ENCODE measurements around the gene NCKAP5.

The NCKAP5 gene

GRCh38 chr2:132975193-132976105 is 592.8 kb downstream of the NCKAP5 start:
- DNase-seq: no peak
- intact Hi-C loops (cut with DNase I): no loop called here

GRCh38 chr2:132974467-132975095 is 593.7 kb downstream of the NCKAP5 start:
- intact Hi-C loops (cut with DNase I): no loop called here
- no peak for DNase-seq

GRCh38 chr2:132971310-132972061 is 596.8 kb downstream of the NCKAP5 start:
- DNase-seq: no peak
- intact Hi-C loops (cut with DNase I): no loop called here

GRCh38 chr2:132969371-132969985 is 598.8 kb downstream of the NCKAP5 start:
- intact Hi-C loops (cut with DNase I): no loop called here
- DNase-seq: no peak

- no peak for DNase-seq
- intact Hi-C loops (cut with DNase I): no loop called here
Measured at GRCh38 chr2:132965460-132965859, 602.8 kb downstream of the NCKAP5 start.

GRCh38 chr2:132963161-132963560 is 605.1 kb downstream of the NCKAP5 start:
- no peak for DNase-seq

GRCh38 chr2:132958887-132959286 is 609.4 kb downstream of the NCKAP5 start:
- intact Hi-C loops (cut with DNase I): no loop called here
- no peak for DNase-seq

More at GRCh38 chr2:132963161-132963560, 605.1 kb downstream of the NCKAP5 start:
- intact Hi-C loops (cut with DNase I): no loop called here

GRCh38 chr2:132955871-132956615 is 612.2 kb downstream of the NCKAP5 start:
- intact Hi-C loops (cut with DNase I): no loop called here
- DNase-seq: no peak

- intact Hi-C loops (cut with DNase I): no loop called here
- peak in 1 of 42 donors; percentile 10 for DNase-seq
Measured at GRCh38 chr2:132953771-132954170, 614.5 kb downstream of the NCKAP5 start.

GRCh38 chr2:132951008-132951714 is 617.1 kb downstream of the NCKAP5 start:
- intact Hi-C loops (cut with DNase I): no loop called here
- no peak for DNase-seq

- intact Hi-C loops (cut with DNase I): no loop called here
- DNase-seq: no peak
Measured at GRCh38 chr2:132949108-132949507, 619.2 kb downstream of the NCKAP5 start.

- DNase-seq: no peak
- intact Hi-C loops (cut with DNase I): no loop called here
Measured at GRCh38 chr2:132948211-132948610, 620.1 kb downstream of the NCKAP5 start.

GRCh38 chr2:132943829-132944228 is 624.4 kb downstream of the NCKAP5 start:
- intact Hi-C loops (cut with DNase I): no loop called here
- DNase-seq: peak in 3 of 42 donors; percentile 18 to 50 (median 22)

- intact Hi-C loops (cut with DNase I): no loop called here
- no peak for DNase-seq
Measured at GRCh38 chr2:132941296-132942020, 626.8 kb downstream of the NCKAP5 start.

- intact Hi-C loops (cut with DNase I): no loop called here
Measured at GRCh38 chr2:132937629-132938028, 630.6 kb downstream of the NCKAP5 start.

GRCh38 chr2:132936791-132937190 is 631.5 kb downstream of the NCKAP5 start:
- no peak for DNase-seq
- intact Hi-C loops (cut with DNase I): no loop called here

More at GRCh38 chr2:132937629-132938028, 630.6 kb downstream of the NCKAP5 start:
- no peak for DNase-seq

GRCh38 chr2:132936261-132936660 is 632.0 kb downstream of the NCKAP5 start:
- no peak for DNase-seq
- intact Hi-C loops (cut with DNase I): no loop called here
